ENCODE data around the gene CXCL1. TPM values are rescaled to one million over a fixed set of nuclear protein-coding genes. Genes with fewer than 3 reads are reported as not detected.

Gene CXCL1
- total RNA-seq, 1 experiment from 2014 or later, result 0.45 TPM

- BruUV-seq (replicated peaks), result no TSS peak
- no peaks in the 10 kb centered on the region for H3K27me3 ChIP-seq (replicated peaks; ENCODE audit: insufficient read depth, low read depth, low read length, poor library complexity)
- TF ChIP-seq EZH2 (IDR thresholded peaks at IDR 0.05; ENCODE audit: borderline replicate concordance, low read depth, low read length, poor library complexity, severe bottlenecking) (no peak), CTCF (conservative IDR thresholded peaks at IDR 0.05; ENCODE audit: low read depth, low read length) (no peak)
- H3K4me3 ChIP-seq (ENCODE audit: low read depth, low read length, poor library complexity, severe bottlenecking), result no peak overlapping the region
- H3K36me3 ChIP-seq (ENCODE audit: insufficient read depth, low read length, poor library complexity, severe bottlenecking), result no peaks in the 10 kb centered on the region
- no peaks in the 10 kb centered on the region for H3K4me1 ChIP-seq (ENCODE audit: insufficient read depth, low read length, poor library complexity, severe bottlenecking)
- CTCF ChIA-PET, result no interaction called here
- no peak overlapping the region for H3K27ac ChIP-seq (ENCODE audit: low read depth, low read length, poor library complexity, severe bottlenecking)
- intact Hi-C loops (cut with micrococcal nuclease; ENCODE audit: unreplicated experiment), result no loop called here
- POLR2A ChIA-PET (ENCODE audit: low non-redundant PET), result no interaction called here
- no peaks in the 10 kb centered on the region for H3K9me3 ChIP-seq (ENCODE audit: low read depth, low read length, poor library complexity, severe bottlenecking)
- DNase-seq (ENCODE audit: low spot score), result no peak
Measured at GRCh38 chr4:73912191-73912590, 43.0 kb downstream of the CXCL1 start.

GRCh38 chr4:73914071-73914470 is 44.9 kb downstream of the CXCL1 start:
- BruUV-seq (replicated peaks), result no TSS peak
- CTCF ChIA-PET, result no interaction called here
- Histone ChIP-seq H3K4me1 (ENCODE audit: insufficient read depth, low read length, poor library complexity, severe bottlenecking) (no peaks in the 10 kb centered on the region), H3K4me3 (ENCODE audit: low read depth, low read length, poor library complexity, severe bottlenecking) (no peak overlapping the region), H3K9me3 (ENCODE audit: low read depth, low read length, poor library complexity, severe bottlenecking) (no peaks in the 10 kb centered on the region), H3K27me3 (replicated peaks; ENCODE audit: insufficient read depth, low read depth, low read length, poor library complexity) (no peaks in the 10 kb centered on the region), H3K27ac (ENCODE audit: low read depth, low read length, poor library complexity, severe bottlenecking) (no peak overlapping the region), H3K36me3 (ENCODE audit: insufficient read depth, low read length, poor library complexity, severe bottlenecking) (no peaks in the 10 kb centered on the region)
- TF ChIP-seq CTCF (conservative IDR thresholded peaks at IDR 0.05; ENCODE audit: low read depth, low read length), result no peak
- no peak for TF ChIP-seq EZH2 (IDR thresholded peaks at IDR 0.05; ENCODE audit: borderline replicate concordance, low read depth, low read length, poor library complexity, severe bottlenecking)
- no peak for DNase-seq (ENCODE audit: low spot score)
- POLR2A ChIA-PET (ENCODE audit: low non-redundant PET), result no interaction called here
- intact Hi-C loops (cut with micrococcal nuclease; ENCODE audit: unreplicated experiment), result no loop called here

- H3K9me3 ChIP-seq (ENCODE audit: low read depth, low read length, poor library complexity, severe bottlenecking), result no peaks in the 10 kb centered on the region
- intact Hi-C loops (cut with micrococcal nuclease; ENCODE audit: unreplicated experiment), result no loop called here
- no peak overlapping the region for H3K27ac ChIP-seq (ENCODE audit: low read depth, low read length, poor library complexity, severe bottlenecking)
- no peaks in the 10 kb centered on the region for H3K4me1 ChIP-seq (ENCODE audit: insufficient read depth, low read length, poor library complexity, severe bottlenecking)
- H3K36me3 ChIP-seq (ENCODE audit: insufficient read depth, low read length, poor library complexity, severe bottlenecking), result no peaks in the 10 kb centered on the region
- DNase-seq (ENCODE audit: low spot score), result no peak
- no TSS peak for BruUV-seq (replicated peaks)
- TF ChIP-seq CTCF (conservative IDR thresholded peaks at IDR 0.05; ENCODE audit: low read depth, low read length) (no peak), EZH2 (IDR thresholded peaks at IDR 0.05; ENCODE audit: borderline replicate concordance, low read depth, low read length, poor library complexity, severe bottlenecking) (no peak)
- no peak overlapping the region for H3K4me3 ChIP-seq (ENCODE audit: low read depth, low read length, poor library complexity, severe bottlenecking)
- no peaks in the 10 kb centered on the region for H3K27me3 ChIP-seq (replicated peaks; ENCODE audit: insufficient read depth, low read depth, low read length, poor library complexity)
- ChIA-PET CTCF (no interaction called here), POLR2A (ENCODE audit: low non-redundant PET) (no interaction called here)
Measured at GRCh38 chr4:73916172-73916925, 47.2 kb downstream of the CXCL1 start.
